SJCRH30 (cell line): ENCODE results near the gene PISD. TPM values are rescaled to one million over a fixed set of nuclear protein-coding genes. Genes with fewer than 3 reads are reported as not detected.
"Not testable (repeated sequence)": the region's sequence is repeated elsewhere in the genome, so short reads cannot be mapped to it uniquely, and the experiment has no call there.

Experiments
- DNase-seq, 2 experiments: peaks; one replicate each; pipeline ENCODE4 v3.0.0-alpha.2; 2015 to 2020
- H3K27ac ChIP-seq: fragments of 250-450 bp; sonication (Bioruptor Pico); 2 replicates; pipeline ENCODE4 v1.5.1; 2020; ENCODE audit warnings: mild to moderate bottlenecking, moderate library complexity
- H3K27me3 ChIP-seq: fragments of 250-450 bp; sonication (Bioruptor Pico); 2 replicates; pipeline ENCODE4 v1.5.1; 2020; ENCODE audit warnings: mild to moderate bottlenecking, moderate library complexity
- H3K36me3 ChIP-seq: fragments of 250-450 bp; sonication (Bioruptor Pico); 2 replicates; pipeline ENCODE4 v1.5.1; 2020; ENCODE audit warnings: mild to moderate bottlenecking, moderate library complexity
- H3K4me1 ChIP-seq: fragments of 250-450 bp; sonication (Bioruptor Pico); 2 replicates; pipeline ENCODE4 v1.5.1; 2020; ENCODE audit warnings: mild to moderate bottlenecking, moderate library complexity
- H3K4me3 ChIP-seq: fragments of 250-450 bp; sonication (Bioruptor Pico); 2 replicates; pipeline ENCODE4 v1.5.1; 2020; ENCODE audit warnings: mild to moderate bottlenecking, moderate library complexity
- H3K9me3 ChIP-seq: fragments of 250-450 bp; sonication (Bioruptor Pico); replicated peaks from 2 replicates; pipeline ENCODE4 v1.5.1; 2020; ENCODE audit warnings: mild to moderate bottlenecking, moderate library complexity
- total RNA-seq: library from RNA; depleted of rRNA; stranded (reverse); fragments of >200 nt; shearing (Covaris generic); gene quantifications from 2 replicates; pipeline ENCODE4 v1.2.3, GENCODE V29; 2014

Gene PISD
- total RNA-seq, 1 experiment from 2014 or later, result 20.1 TPM

- Histone ChIP-seq H3K27ac (no peak overlapping the region), H3K4me3 (no peak overlapping the region), H3K27me3 (no peaks in the 10 kb centered on the region), H3K4me1 (peaks cover 21% of the 10 kb centered on the region), H3K9me3 (no peaks in the 10 kb centered on the region), H3K36me3 (no peaks in the 10 kb centered on the region)
- no peak for DNase-seq
Observed at GRCh38 chr22:31612891-31613285, 49.1 kb downstream of the PISD start.

GRCh38 chr22:31611061-31611760 lies 50.8 kb downstream of the PISD start:
- H3K4me1 ChIP-seq, result peaks cover 10% of the 10 kb centered on the region
- no peaks in the 10 kb centered on the region for H3K27me3 ChIP-seq
- H3K4me3 ChIP-seq, result no peak overlapping the region
- H3K27ac ChIP-seq, result no peak overlapping the region
- DNase-seq, result peak in 1 of 2 experiments; percentile 23
- no peaks in the 10 kb centered on the region for H3K36me3 ChIP-seq
- H3K9me3 ChIP-seq, result no peaks in the 10 kb centered on the region

- H3K9me3 ChIP-seq, result no peaks in the 10 kb centered on the region
- H3K4me1 ChIP-seq, result peaks cover 4% of the 10 kb centered on the region
- H3K27me3 ChIP-seq, result no peaks in the 10 kb centered on the region
- H3K4me3 ChIP-seq, result no peak overlapping the region
- no peak for DNase-seq
- H3K27ac ChIP-seq, result no peak overlapping the region
- H3K36me3 ChIP-seq, result no peaks in the 10 kb centered on the region
Observed at GRCh38 chr22:31610611-31611010, 51.4 kb downstream of the PISD start.

- DNase-seq, result no peak
- no peak overlapping the region for H3K4me3 ChIP-seq
Observed at GRCh38 chr22:31609716-31610115, 52.3 kb downstream of the PISD start.

GRCh38 chr22:31607696-31608095 lies 54.3 kb downstream of the PISD start:
- Histone ChIP-seq H3K36me3 (no peaks in the 10 kb centered on the region), H3K4me1 (no peaks in the 10 kb centered on the region), H3K27ac (no peak overlapping the region), H3K9me3 (no peaks in the 10 kb centered on the region), H3K4me3 (no peak overlapping the region), H3K27me3 (no peaks in the 10 kb centered on the region)
- no peak for DNase-seq

More at GRCh38 chr22:31609716-31610115, 52.3 kb downstream of the PISD start:
- Histone ChIP-seq H3K4me1 (no peaks in the 10 kb centered on the region), H3K36me3 (no peaks in the 10 kb centered on the region), H3K9me3 (no peaks in the 10 kb centered on the region), H3K27me3 (no peaks in the 10 kb centered on the region), H3K27ac (no peak overlapping the region)

- Histone ChIP-seq H3K27me3 (no peaks in the 10 kb centered on the region), H3K4me3 (no peak overlapping the region), H3K4me1 (no peaks in the 10 kb centered on the region), H3K9me3 (no peaks in the 10 kb centered on the region), H3K27ac (no peak overlapping the region), H3K36me3 (no peaks in the 10 kb centered on the region)
- no peak for DNase-seq
Observed at GRCh38 chr22:31605851-31606585, 56.0 kb downstream of the PISD start.

- Histone ChIP-seq H3K27ac (no peak overlapping the region), H3K9me3 (no peaks in the 10 kb centered on the region), H3K4me1 (no peaks in the 10 kb centered on the region), H3K36me3 (no peaks in the 10 kb centered on the region), H3K27me3 (no peaks in the 10 kb centered on the region), H3K4me3 (no peak overlapping the region)
- DNase-seq, result no peak
Observed at GRCh38 chr22:31604746-31605705, 57.0 kb downstream of the PISD start.

- Histone ChIP-seq H3K36me3 (no peaks in the 10 kb centered on the region), H3K9me3 (no peaks in the 10 kb centered on the region), H3K27ac (no peak overlapping the region), H3K4me1 (no peaks in the 10 kb centered on the region), H3K27me3 (no peaks in the 10 kb centered on the region), H3K4me3 (no peak overlapping the region)
- DNase-seq, result no peak
Observed at GRCh38 chr22:31604137-31604705, 57.8 kb downstream of the PISD start.

- Histone ChIP-seq H3K9me3 (no peaks in the 10 kb centered on the region), H3K36me3 (no peaks in the 10 kb centered on the region), H3K4me1 (no peaks in the 10 kb centered on the region), H3K4me3 (no peak overlapping the region), H3K27me3 (no peaks in the 10 kb centered on the region), H3K27ac (no peak overlapping the region)
- DNase-seq, result no peak
Observed at GRCh38 chr22:31603574-31603973, 58.4 kb downstream of the PISD start.

GRCh38 chr22:31603081-31603525 lies 58.9 kb downstream of the PISD start:
- DNase-seq, result no peak
- Histone ChIP-seq H3K27me3 (no peaks in the 10 kb centered on the region), H3K36me3 (no peaks in the 10 kb centered on the region), H3K27ac (no peak overlapping the region), H3K4me3 (no peak overlapping the region), H3K4me1 (no peaks in the 10 kb centered on the region), H3K9me3 (no peaks in the 10 kb centered on the region)

GRCh38 chr22:31602259-31602952 lies 59.6 kb downstream of the PISD start:
- Histone ChIP-seq H3K36me3 (no peaks in the 10 kb centered on the region), H3K27ac (no peak overlapping the region), H3K9me3 (no peaks in the 10 kb centered on the region), H3K4me3 (no peak overlapping the region), H3K27me3 (no peaks in the 10 kb centered on the region), H3K4me1 (no peaks in the 10 kb centered on the region)
- DNase-seq, result no peak

GRCh38 chr22:31595271-31595670 lies 66.7 kb downstream of the PISD start:
- no peaks in the 10 kb centered on the region for H3K36me3 ChIP-seq
- no peak overlapping the region for H3K27ac ChIP-seq
- H3K4me1 ChIP-seq, result no peaks in the 10 kb centered on the region
- no peaks in the 10 kb centered on the region for H3K27me3 ChIP-seq
- no peak for DNase-seq
- H3K4me3 ChIP-seq, result no peak overlapping the region
- no peaks in the 10 kb centered on the region for H3K9me3 ChIP-seq

- not testable (repeated sequence) for DNase-seq, H3K27ac ChIP-seq, H3K36me3 ChIP-seq, H3K9me3 ChIP-seq, H3K4me3 ChIP-seq, H3K4me1 ChIP-seq, H3K27me3 ChIP-seq
Observed at GRCh38 chr22:31590161-31590560, 71.9 kb downstream of the PISD start.
